K562 (cell line): ENCODE results near the gene BMP4. TPM values are rescaled to one million over a fixed set of nuclear protein-coding genes. Genes with fewer than 3 reads are reported as not detected.

ENCODE experiments used
- ATAC-seq: fragments of 200-7000 bp; cut with Tn5 transposase; 3 replicates; pipeline ENCODE4 v1.9.1; 2020; ENCODE audit warnings: moderate library complexity
- BruUV-seq: library from RNA; stranded (reverse); fragments of 400-500 nt; replicated peaks from 2 replicates; lab custom pipeline; 2021; lab: Mats Ljungman, UMichigan
- CTCF ChIA-PET: fragments of 300-600 bp; formaldehyde crosslinking; extraction: SDS; loops from one replicate; lab custom pipeline; 2021; ENCODE audit warnings: low intra/inter-chr PET ratio; lab: Yijun Ruan, JAX
- POLR2A ChIA-PET: fragments of 300-600, 350-650 bp; sonication (Branson Sonifier 250); formaldehyde crosslinking; extraction: SDS; loops from one replicate; lab custom pipeline; 2021; ENCODE audit warnings: antibody characterized with exemption, inconsistent platforms; lab: Yijun Ruan, JAX
- DNase-seq, 4 experiments: peaks; one replicate each; pipeline versions ENCODE4 v3.0.0 to v3.0.0-alpha.2; 2011 to 2018; ENCODE audit warnings: low spot score in 3 of 4, mixed read lengths in 3 of 4; ENCODE audit errors: extremely low read depth in 1 of 4
- FAIRE-seq: peaks from 2 replicates; lab custom pipeline; 2011; peaks lifted over from hg19 to GRCh38; lab: Jason Lieb, UNC
- H2AFZ ChIP-seq: 2 replicates; pipeline ENCODE4 v1.6.0; 2011; ENCODE audit warnings: low read depth, low read length, control low read depth, inconsistent platforms
- H3K27ac ChIP-seq: fragments of 200-600 bp; 3 replicates; pipeline ENCODE4 v1.8.0; 2011; ENCODE audit warnings: low read depth, mild to moderate bottlenecking, control low read depth, inconsistent platforms, low read length, moderate library complexity, mixed read lengths; ENCODE audit errors: extremely low read depth
- H3K27me3 ChIP-seq, 2 experiments: fragments of 300-600 bp in 1 of 2; 2 replicates in 1 of 2; 3 replicates in 1 of 2; pipeline versions ENCODE4 v1.6.0 to v1.8.0; 2011; ENCODE audit warnings: inconsistent platforms in 2 of 2, low read length in 2 of 2, mild to moderate bottlenecking in 1 of 2, mixed read lengths in 1 of 2, moderate library complexity in 1 of 2; ENCODE audit not compliant: control insufficient read depth in 2 of 2, insufficient read depth in 2 of 2
- H3K36me3 ChIP-seq: fragments of 300-600 bp; 3 replicates; pipeline ENCODE4 v1.8.0; 2011; ENCODE audit warnings: mild to moderate bottlenecking, low read length, inconsistent platforms; ENCODE audit not compliant: control insufficient read depth, insufficient read depth
- H3K4me1 ChIP-seq, 2 experiments: fragments of 200-600 bp in 1 of 2; replicated peaks in 1 of 2; 2 replicates in 1 of 2; 3 replicates in 1 of 2; pipeline versions ENCODE4 v1.5.1 to v1.8.0; 2011; ENCODE audit warnings: inconsistent platforms in 2 of 2, low read length in 2 of 2, mild to moderate bottlenecking in 1 of 2, mixed read lengths in 1 of 2, moderate library complexity in 1 of 2; ENCODE audit not compliant: control insufficient read depth in 2 of 2, insufficient read depth in 2 of 2
- H3K4me2 ChIP-seq: 2 replicates; pipeline ENCODE4 v1.6.1; 2011; ENCODE audit warnings: low read length, control low read depth, inconsistent platforms, mixed read lengths; ENCODE audit not compliant: insufficient read depth
- H3K4me3 ChIP-seq: fragments of 200-600 bp; sonication (generic), shearing (Covaris generic); 2 replicates; pipeline ENCODE4 v1.5.1; 2016; ENCODE audit warnings: control low read depth, inconsistent platforms
- H3K79me2 ChIP-seq: fragments of 200-600 bp; 3 replicates; pipeline ENCODE4 v1.8.0; 2011; ENCODE audit warnings: low read length, inconsistent platforms; ENCODE audit not compliant: control insufficient read depth, insufficient read depth
- H3K9ac ChIP-seq, 2 experiments: 2 replicates each; pipeline versions ENCODE4 v1.6.0 to v1.6.1; 2011; ENCODE audit warnings: low read depth in 2 of 2, low read length in 2 of 2, control low read depth in 1 of 2, inconsistent platforms in 1 of 2, mild to moderate bottlenecking in 1 of 2, mixed read lengths in 1 of 2; ENCODE audit not compliant: insufficient read depth in 1 of 2
- H3K9me1 ChIP-seq: one replicate; pipeline ENCODE4 v1.6.0; 2011; ENCODE audit warnings: inconsistent platforms, mild to moderate bottlenecking, low read length, moderate library complexity; ENCODE audit not compliant: control insufficient read depth, insufficient read depth
- H3K9me3 ChIP-seq: replicated peaks from 2 replicates; pipeline ENCODE4 v1.5.1; 2011; ENCODE audit warnings: low read depth, low read length, inconsistent platforms; ENCODE audit not compliant: control insufficient read depth, insufficient read depth
- H4K20me1 ChIP-seq: replicated peaks from 2 replicates; pipeline ENCODE4 v1.6.1; 2011; ENCODE audit warnings: low read length, inconsistent platforms, mixed read lengths; ENCODE audit not compliant: control insufficient read depth, insufficient read depth
- ATF7 ChIP-seq: fragments of 450-650 bp; IDR thresholded peaks from 2 replicates; pipeline ENCODE4 v1.7.1; 2014; ENCODE audit warnings: mild to moderate bottlenecking, moderate library complexity
- CHD1 ChIP-seq: fragments of 200-600 bp; sonication (generic); IDR thresholded peaks from one replicate; pipeline ENCODE4 v1.6.1; 2012; ENCODE audit warnings: mild to moderate bottlenecking, moderate library complexity, low read length, inconsistent platforms
- E2F5 ChIP-seq: sonication (generic); formaldehyde crosslinking; IDR thresholded peaks from 2 replicates; pipeline ENCODE4 v1.8.0; 2022; ENCODE audit warnings: mild to moderate bottlenecking, missing genetic modification reagents
- EWSR1 ChIP-seq: fragments of 450-650 bp; IDR thresholded peaks from 2 replicates; pipeline ENCODE4 v1.6.1; 2018; ENCODE audit warnings: borderline replicate concordance, mild to moderate bottlenecking, low read depth, moderate library complexity; ENCODE audit not compliant: partially characterized antibody
- KDM4B ChIP-seq, 2 experiments: fragments of 450-650 bp in 1 of 2; sonication (generic) in 1 of 2; IDR thresholded peaks; 2 replicates each; pipeline ENCODE4 v1.6.1; 2016 to 2017; ENCODE audit warnings: borderline replicate concordance in 2 of 2, antibody characterized with exemption in 1 of 2, low read depth in 1 of 2, mild to moderate bottlenecking in 1 of 2
- MCM5 ChIP-seq: fragments of 450-650 bp; IDR thresholded peaks from 2 replicates; pipeline ENCODE4 v1.6.1; 2016; ENCODE audit warnings: low read depth
- MEF2A ChIP-seq: IDR thresholded peaks from 2 replicates; pipeline ENCODE4 v1.6.1; 2011; ENCODE audit warnings: low read depth, mild to moderate bottlenecking, low read length, moderate library complexity; ENCODE audit not compliant: control insufficient read depth
- NCOA2 ChIP-seq, 2 experiments: fragments of 450-650 bp; IDR thresholded peaks; 2 replicates each; pipeline ENCODE4 v1.6.1; 2018; ENCODE audit warnings: mild to moderate bottlenecking in 2 of 2, moderate library complexity in 1 of 2; ENCODE audit not compliant: partially characterized antibody in 2 of 2
- NFE2 ChIP-seq: IDR thresholded peaks from 2 replicates; pipeline ENCODE4 v1.6.1; 2014; ENCODE audit warnings: antibody characterized with exemption, low read depth
- PHF21A ChIP-seq: fragments of 450-650 bp; IDR thresholded peaks from 2 replicates; pipeline ENCODE4 v1.6.1; 2017; ENCODE audit warnings: low read depth, borderline replicate concordance
- POLR2H ChIP-seq: IDR thresholded peaks from 2 replicates; pipeline ENCODE4 v1.6.1; 2016; ENCODE audit warnings: missing genetic modification characterization, low read depth, mild to moderate bottlenecking, control low read depth, missing compliant biosample characterization, moderate library complexity
- RBM15 ChIP-seq: fragments of 200-400 bp; formaldehyde crosslinking; IDR thresholded peaks from 2 replicates; pipeline ENCODE4 v1.6.1; 2018; ENCODE audit warnings: mild to moderate bottlenecking, low read length, moderate library complexity; ENCODE audit not compliant: insufficient read depth
- RBM25 ChIP-seq: fragments of 200-400 bp; formaldehyde crosslinking; IDR thresholded peaks from 2 replicates; pipeline ENCODE4 v1.6.1; 2018; ENCODE audit warnings: low read length, low read depth, moderate library complexity; ENCODE audit not compliant: severe bottlenecking
- RHOXF2B ChIP-seq: fragments of 250-450 bp; sonication (Bioruptor Pico); conservative IDR thresholded peaks from 2 replicates; pipeline ENCODE4 v1.5.1; 2021
- SMARCC2 ChIP-seq: fragments of 450-650 bp; IDR thresholded peaks from 2 replicates; pipeline ENCODE4 v1.6.1; 2017; ENCODE audit warnings: antibody characterized with exemption, moderate library complexity, mild to moderate bottlenecking, low read depth
- TAF1 ChIP-seq: IDR thresholded peaks from 2 replicates; pipeline ENCODE4 v1.6.1; 2011; ENCODE audit warnings: mild to moderate bottlenecking, low read length, moderate library complexity; ENCODE audit not compliant: insufficient read depth, control insufficient read depth, severe bottlenecking; ENCODE audit errors: extremely low read depth
- TAF9B ChIP-seq: fragments of 450-650 bp; IDR thresholded peaks from 2 replicates; pipeline ENCODE4 v1.6.1; 2018; ENCODE audit warnings: mild to moderate bottlenecking; ENCODE audit not compliant: partially characterized antibody
- ZKSCAN8 ChIP-seq: fragments of 200-800 bp; sonication (Bioruptor generic); IDR thresholded peaks from 2 replicates; pipeline ENCODE4 v1.6.1; 2016; ENCODE audit warnings: missing genetic modification characterization, missing compliant biosample characterization
- ZNF263 ChIP-seq: sonication (generic); formaldehyde crosslinking; IDR thresholded peaks from 2 replicates; pipeline ENCODE4 v1.8.0; 2022; ENCODE audit warnings: mild to moderate bottlenecking, missing genetic modification reagents, borderline replicate concordance
- ZNF655 ChIP-seq: fragments of 250-450 bp; sonication (Bioruptor Pico); IDR thresholded peaks from 2 replicates; pipeline ENCODE4 v1.5.0; 2021
- WGBS: fragments of 100-300 bp; shearing (Covaris generic); methylation state at CpG from one replicate; pipeline ENCODE4 v1.1.6; 2016; ENCODE audit warnings: low coverage, mixed read lengths; ENCODE audit not compliant: insufficient coverage; ENCODE audit errors: missing lambda C conversion rate; 5-methylcytosine and 5-hydroxymethylcytosine counted together
- in situ Hi-C: fragments of 300-500 bp; cut with MboI; formaldehyde crosslinking; loops from 4 replicates; pipeline ENCODE4 v1.15.0; 2018; ENCODE audit warnings: inconsistent platforms, mixed read lengths
- intact Hi-C: fragments of 100-400 bp; cut with micrococcal nuclease; formaldehyde crosslinking; loops from 2 replicates; pipeline ENCODE4 v1.14.2; 2022
- polyA plus RNA-seq, 8 experiments: library from polyadenylated mRNA; depleted of rRNA in 4 of 8; stranded (reverse) in 5 of 8; unstranded in 3 of 8; fragments of >200 nt; fragmentation: Nextera tagmentation in 2 of 8; fragmentation: Illumina TruSeq in 1 of 8; extraction: Ambion mirVana in 2 of 8; extraction: Trizol in 1 of 8; gene quantifications; 2 replicates each; pipeline versions ENCODE4 v1.2.1 to v1.2.3, GENCODE V29; 2011 to 2014; ENCODE audit warnings: inconsistent platforms in 1 of 8, missing spikeins in 1 of 8
- total RNA-seq, 7 experiments: library from RNA; depleted of rRNA in 6 of 7; stranded (reverse); fragments of >200 nt in 6 of 7; fragmentation: Illumina TruSeq in 2 of 7; extraction: Trizol in 2 of 7; gene quantifications; 2 replicates each; pipeline versions ENCODE4 v1.2.1 to v1.2.3, GENCODE V29; 2011 to 2021; ENCODE audit warnings: low replicate concordance in 1 of 7

Gene BMP4
- total and polyA plus RNA-seq, 9 of the 15 experiments (the other 6 are each of a cell fraction or from before 2014, with no cell fraction given) = not detected

GRCh38 chr14:53996041-53996440 is 39.4 kb upstream of the BMP4 start:
- ChIA-PET CTCF (no interaction called here), POLR2A (no interaction called here)
- no peaks in the 10 kb centered on the region for H3K27me3 ChIP-seq
- H3K9me1 ChIP-seq = no peaks in the 10 kb centered on the region
- no peak for FAIRE-seq
- H2AFZ ChIP-seq = no peak overlapping the region
- BruUV-seq = no TSS peak
- H4K20me1 ChIP-seq = no peaks in the 10 kb centered on the region
- 0% methylated on average over 1 of the region's 1 CpG for WGBS
- H3K4me1 ChIP-seq = no peaks in the 10 kb centered on the region
- H3K27ac ChIP-seq = no peak overlapping the region
- H3K4me3 ChIP-seq = no peak overlapping the region
- H3K9me3 ChIP-seq = no peaks in the 10 kb centered on the region
- no peaks in the 10 kb centered on the region for H3K79me2 ChIP-seq
- intact Hi-C loops = no loop called here
- no peak for DNase-seq
- no peaks in the 10 kb centered on the region for H3K36me3 ChIP-seq
- TF ChIP-seq E2F5 (CRISPR knock-in tag) (no peak), RHOXF2B (no peak), CHD1 (no peak), TAF1 (no peak), TAF9B (no peak), ATF7 (no peak), KDM4B (IDR thresholded peaks at IDR 0.05; ENCODE audit: borderline replicate concordance in 2 of 2, low read depth in 1 of 2) (no peak), EWSR1 (no peak), NCOA2 (IDR thresholded peaks at IDR 0.05; ENCODE audit: partially characterized antibody in 2 of 2) (no peak), RBM25 (no peak), PHF21A (no peak), NFE2 (no peak), POLR2H (tag) (no peak), ZKSCAN8 (CRISPR knock-in tag) (no peak), ZNF263 (CRISPR knock-in tag) (no peak), MCM5 (no peak), SMARCC2 (no peak), RBM15 (no peak), ZNF655 (no peak), MEF2A (no peak)
- TF ChIP-seq, all 486 proteins: peak for 0
- in situ Hi-C loops = no loop called here
- no peak for ATAC-seq
- no peak overlapping the region for H3K9ac ChIP-seq
- no peak overlapping the region for H3K4me2 ChIP-seq
